Heart left ventricle (tissue), 16 donors: ENCODE data around the gene CHAC2. TPM values are rescaled to one million over a fixed set of nuclear protein-coding genes. Genes with fewer than 3 reads are reported as not detected.
A peak's percentile ranks its signal among the peaks of the same experiment; 100 is the strongest.

Source experiments
- ATAC-seq, 4 donors: fragments of 200-7000 bp; cut with Tn5 transposase; one replicate each; pipeline ENCODE4 v1.9.1; 2020 to 2022; ENCODE audit warnings: moderate library complexity in 4 of 4, mild to moderate bottlenecking in 3 of 4, moderate number of reproducible peaks in 1 of 4
- DNase-seq, 5 donors: peaks; one replicate each; pipeline ENCODE4 v3.0.0-alpha.2; 2020
- H3K27ac ChIP-seq, 12 donors: fragments of 200-600 bp; sonication (generic) in 4 of 12; one replicate each; pipeline versions ENCODE4 v1.5.0 to v1.8.0; 2016 to 2022; ENCODE audit warnings: mild to moderate bottlenecking in 2 of 12
- H3K27me3 ChIP-seq, 9 donors: fragments of 200-600 bp; sonication (generic) in 2 of 9; one replicate each; pipeline versions ENCODE4 v1.5.1 to v1.8.0; 2016 to 2022; ENCODE audit warnings: mild to moderate bottlenecking in 3 of 9
- H3K36me3 ChIP-seq, 9 donors: fragments of 200-600 bp; sonication (generic) in 2 of 9; one replicate each; pipeline versions ENCODE4 v1.5.0 to v1.8.0; 2018 to 2022; ENCODE audit warnings: mild to moderate bottlenecking in 2 of 9
- H3K4me1 ChIP-seq, 12 donors: fragments of 200-600 bp; sonication (generic) in 4 of 12; one replicate each; pipeline versions ENCODE4 v1.5.0 to v1.8.0; 2016 to 2022; ENCODE audit warnings: mild to moderate bottlenecking in 3 of 12
- H3K4me3 ChIP-seq, 12 donors: fragments of 200-600 bp; sonication (generic) in 4 of 12; one replicate each; pipeline versions ENCODE4 v1.5.0 to v1.8.0; 2017 to 2022; ENCODE audit warnings: mild to moderate bottlenecking in 9 of 12, moderate library complexity in 4 of 12
- H3K9me3 ChIP-seq, 12 donors: fragments of 200-600 bp; sonication (generic) in 4 of 12; one replicate each; pipeline versions ENCODE4 v1.5.0 to v1.8.0; 2016 to 2022; ENCODE audit warnings: mild to moderate bottlenecking in 1 of 12
- CTCF ChIP-seq, 12 donors: fragments of 200-600 bp; sonication (generic) in 4 of 12; IDR thresholded peaks; one replicate each; pipeline versions ENCODE4 v1.5.0 to v1.8.0; 2018 to 2022; ENCODE audit warnings: antibody characterized with exemption in 12 of 12, mild to moderate bottlenecking in 5 of 12
- POLR2A ChIP-seq, 2 donors: fragments of 450-650 bp; IDR thresholded peaks; one replicate each; pipeline ENCODE4 v1.6.1; 2017; ENCODE audit warnings: antibody characterized with exemption in 2 of 2, mild to moderate bottlenecking in 2 of 2, moderate library complexity in 2 of 2
- WGBS, 4 donors: extraction: QIAGEN DNeasy Blood & Tissue Kit in 2 of 4; methylation state at CpG; one replicate each; pipeline versions ENCODE4 v1.1.5 to v1.1.7; 2013 to 2018; 5-methylcytosine and 5-hydroxymethylcytosine counted together
- intact Hi-C, 10 donors: fragments of 100-400 bp; cut with DNase I; formaldehyde crosslinking; loops; one replicate each; pipeline versions ENCODE4 v1.11.1 to v1.14.2; 2022
- polyA plus RNA-seq, 2 donors: library from polyadenylated mRNA; stranded (reverse); fragments of 200-250 nt; gene quantifications; one replicate each; pipeline ENCODE4 v1.2.3, GENCODE V29; 2013
- total RNA-seq, 9 donors: library from RNA; depleted of rRNA in 2 of 9; stranded (reverse); fragments of >200 nt in 2 of 9; fragmentation: NEBNext Ultra II Directional in 3 of 9; extraction: Animal tissue kit (Norgen Biotek cat#: 25700) in 3 of 9; gene quantifications; one replicate each; pipeline versions ENCODE4 v1.1.0 to v1.2.4, GENCODE V29; 2016 to 2023
- donor health status: ischemic (EF 13 %, LVEDD 7.1; RV severe dilation, severe dysfunction).
- donor health status: healthy with polysubstance abuse.
- donor health status: DM: no; HTN: yes; CAD: no.
- donor health status: DM: no; HTN: no; CAD: no.
- donor health status: ischemic (EF 25% LVEDD 6.9; RV normal size, moderate dysfunction).
- donor health status: ischemic (EF 25% LVEDD 5.7; RV mildly dilated, moderate dysfunction).
- donor health status: healthy.
- donor health status: DM: yes; HTN: yes; CAD: no.
- donor health status: ischemic (EF 35%, LVEDD 5.7; RV mildly dilated, moderate dysfunction).
- donor health status: nonischemic (EF 11% LVEDD 7.7; RV severe dilation, severe dysfunction).
- donor health status: DM: yes; HTN: yes; CAD: no.
- donor health status: PGD.
- donor health status: ischemic (EF 29% LVEDD 5.4; RV normal size, mild dysfunction).
- donor health status: nonischemic (EF 23%, LVEDD 6.1; RV moderate dilation, normal function).

The CHAC2 gene
- total and polyA plus RNA-seq, 11 donors, result 1.4 to 10.1 (median 3.2) TPM

DNA sequence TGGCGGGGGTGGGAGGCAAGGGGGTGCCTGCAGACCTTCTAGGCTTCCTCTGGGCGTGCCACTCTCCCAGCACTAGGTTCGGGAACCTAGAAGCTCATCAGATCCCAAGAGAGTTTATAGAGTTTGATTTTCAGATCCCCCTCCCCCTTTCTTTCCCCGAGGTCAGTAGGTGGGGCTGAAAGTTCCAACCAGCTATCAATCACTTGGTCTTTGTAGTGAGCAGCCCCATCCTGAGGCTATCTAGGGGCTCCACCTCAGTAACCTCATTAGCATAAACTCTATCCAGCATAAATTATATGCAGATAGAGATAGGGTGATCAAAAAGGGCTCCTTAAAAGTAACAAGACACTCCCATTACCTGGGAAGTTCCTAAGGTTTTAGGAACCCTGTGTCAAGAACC, 52.0 kb downstream of the CHAC2 start:
- intact Hi-C loops, result no loop called here
- Histone ChIP-seq H3K27ac (no peak overlapping the region), H3K9me3 (no peaks in the 10 kb centered on the region), H3K27me3 (no peaks in the 10 kb centered on the region), H3K36me3 (peaks cover 0 to 62% (median 50%) of the 10 kb centered on the region in 9 donors), H3K4me3 (no peak overlapping the region), H3K4me1 (no peaks in the 10 kb centered on the region)
- DNase-seq, result no peak
- ATAC-seq, result peak in 1 of 4 donors; percentile 19
- 76 to 90% (median 88%) methylated on average over 4 of the region's 4 CpGs for WGBS, 4 donors
- TF ChIP-seq POLR2A (IDR thresholded peaks at IDR 0.05) (no peak), CTCF (IDR thresholded peaks at IDR 0.05) (no peak)

GRCh38 chr2:53820048-53820447, 52.4 kb downstream of the CHAC2 start:
- peaks cover 0 to 58% (median 46%) of the 10 kb centered on the region in 9 donors for H3K36me3 ChIP-seq
- WGBS, 4 donors, result 91 to 94% (median 92%) methylated on average over 9 of the region's 9 CpGs

DNA sequence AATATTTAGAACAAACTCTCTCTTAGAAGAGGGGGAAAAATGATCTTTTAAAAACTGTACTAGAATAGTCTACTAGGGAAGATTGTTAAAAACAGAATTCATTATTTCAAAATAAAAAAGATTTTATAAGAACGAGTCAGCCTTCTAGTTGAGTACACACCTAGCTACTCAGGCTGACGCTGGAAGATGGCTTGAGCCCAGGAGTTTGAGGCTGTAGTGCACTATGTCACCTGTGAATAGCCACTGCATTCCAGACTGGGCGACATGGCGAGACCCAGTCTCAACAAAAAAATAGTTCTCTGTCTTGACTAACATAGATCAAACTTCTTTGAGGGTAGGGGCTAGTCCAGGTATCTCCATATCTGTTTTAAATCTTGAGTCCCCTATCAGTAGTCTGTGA, 53.1 kb downstream of the CHAC2 start:
- Histone ChIP-seq H3K4me3 (no peak overlapping the region), H3K27me3 (no peaks in the 10 kb centered on the region), H3K9me3 (no peaks in the 10 kb centered on the region), H3K36me3 (peaks cover 0 to 52% (median 40%) of the 10 kb centered on the region in 9 donors), H3K27ac (no peak overlapping the region), H3K4me1 (no peaks in the 10 kb centered on the region)
- TF ChIP-seq POLR2A (IDR thresholded peaks at IDR 0.05) (no peak), CTCF (IDR thresholded peaks at IDR 0.05) (no peak)
- ATAC-seq, result peak in 1 of 4 donors; percentile 45
- DNase-seq, result no peak
- WGBS, 4 donors, result 91 to 96% (median 92%) methylated on average over 4 of the region's 4 CpGs
- intact Hi-C loops, result no loop called here

More at GRCh38 chr2:53820048-53820447, 52.4 kb downstream of the CHAC2 start:
- ATAC-seq (no peak), DNase-seq (no peak)
- Histone ChIP-seq H3K27me3 (no peaks in the 10 kb centered on the region), H3K4me1 (no peaks in the 10 kb centered on the region), H3K27ac (no peak overlapping the region), H3K9me3 (no peaks in the 10 kb centered on the region), H3K4me3 (no peak overlapping the region)
- intact Hi-C loops, result no loop called here
- TF ChIP-seq CTCF (IDR thresholded peaks at IDR 0.05) (no peak), POLR2A (IDR thresholded peaks at IDR 0.05) (no peak)

- H3K9me3 ChIP-seq, result no peaks in the 10 kb centered on the region
- no peaks in the 10 kb centered on the region for H3K27me3 ChIP-seq
- intact Hi-C loops, result no loop called here
- no peak for TF ChIP-seq CTCF (IDR thresholded peaks at IDR 0.05)
- no peak for TF ChIP-seq POLR2A (IDR thresholded peaks at IDR 0.05)
- peaks cover 0 to 41% (median 29%) of the 10 kb centered on the region in 9 donors for H3K36me3 ChIP-seq
- no peak overlapping the region for H3K4me3 ChIP-seq
- no peak for DNase-seq
- no peak overlapping the region for H3K27ac ChIP-seq
- WGBS, 4 donors, result 90 to 94% (median 91%) methylated on average over 6 of the region's 6 CpGs
- H3K4me1 ChIP-seq, result peaks cover 0 to 9% (median 3%) of the 10 kb centered on the region in 12 donors
- no peak for ATAC-seq
These were observed 54.2 kb downstream of the CHAC2 start for GRCh38 chr2:53821810-53822209.
